Iris pigment epithelial cell (primary cell): ENCODE results near the gene TOMM20L.

ENCODE experiments used
- DNase-seq: peaks from one replicate; pipeline ENCODE4 v3.0.0-alpha.2; 2011; ENCODE audit warnings: low read depth

TOMM20L gene

GRCh38 chr14:58427281-58428117, 31.8 kb downstream of the TOMM20L start, which contains the start of the genes KIAA0586 and TIMM9:
Gene KIAA0586 (plus strand): TSS chr14:58427719. CDS start chr14:58428265, 546 bp downstream.
Gene TIMM9 (minus strand): TSS chr14:58427531. CDS start chr14:58411945, 15,586 bp downstream.
- DNase-seq = peak; percentile 98

GRCh38 chr14:58428118-58428683, 32.5 kb downstream of the TOMM20L start:
- DNase-seq = peak; percentile 68

DNA sequence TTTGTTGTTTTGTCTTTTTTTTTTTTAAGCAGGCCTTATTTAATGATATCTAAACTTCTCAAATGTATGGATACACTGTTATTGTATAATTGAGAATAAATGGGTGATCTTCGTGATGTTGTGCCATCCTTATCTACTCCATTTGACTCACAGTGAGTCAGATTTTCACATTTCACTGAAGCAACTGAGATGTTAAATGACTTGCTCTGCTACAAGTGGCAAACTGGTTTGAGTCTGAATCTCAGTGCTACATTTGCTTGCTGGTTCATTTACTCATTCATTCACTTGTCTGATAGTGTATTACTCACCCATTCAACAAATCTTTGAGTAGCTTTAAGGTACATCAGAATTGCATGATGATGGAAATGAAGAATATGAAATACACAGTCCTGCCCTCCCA, 34.4 kb downstream of the TOMM20L start:
- peak; percentile 81 for DNase-seq

DNA sequence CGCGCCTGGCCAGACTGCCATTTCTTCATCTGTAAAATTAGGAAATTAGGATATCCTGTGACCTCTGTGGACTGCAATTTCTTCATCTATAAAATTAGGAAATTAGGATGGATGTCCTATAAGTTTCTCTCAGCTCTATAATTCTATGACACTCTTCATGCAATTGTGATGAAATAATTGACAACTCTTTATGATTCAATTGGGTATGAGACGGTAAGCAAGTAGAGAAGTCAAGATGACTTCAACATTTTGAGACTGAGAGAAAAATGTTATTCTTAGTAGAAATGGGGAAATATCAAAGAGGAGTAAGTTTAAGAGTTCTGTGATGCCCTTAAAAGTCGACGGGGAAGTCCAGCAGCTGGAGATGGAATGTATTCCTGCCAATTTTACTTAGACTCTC, 43.7 kb downstream of the TOMM20L start:
- no peak for DNase-seq

- DNase-seq = no peak
Measured at GRCh38 chr14:58444627-58445026, 48.9 kb downstream of the TOMM20L start.

DNA sequence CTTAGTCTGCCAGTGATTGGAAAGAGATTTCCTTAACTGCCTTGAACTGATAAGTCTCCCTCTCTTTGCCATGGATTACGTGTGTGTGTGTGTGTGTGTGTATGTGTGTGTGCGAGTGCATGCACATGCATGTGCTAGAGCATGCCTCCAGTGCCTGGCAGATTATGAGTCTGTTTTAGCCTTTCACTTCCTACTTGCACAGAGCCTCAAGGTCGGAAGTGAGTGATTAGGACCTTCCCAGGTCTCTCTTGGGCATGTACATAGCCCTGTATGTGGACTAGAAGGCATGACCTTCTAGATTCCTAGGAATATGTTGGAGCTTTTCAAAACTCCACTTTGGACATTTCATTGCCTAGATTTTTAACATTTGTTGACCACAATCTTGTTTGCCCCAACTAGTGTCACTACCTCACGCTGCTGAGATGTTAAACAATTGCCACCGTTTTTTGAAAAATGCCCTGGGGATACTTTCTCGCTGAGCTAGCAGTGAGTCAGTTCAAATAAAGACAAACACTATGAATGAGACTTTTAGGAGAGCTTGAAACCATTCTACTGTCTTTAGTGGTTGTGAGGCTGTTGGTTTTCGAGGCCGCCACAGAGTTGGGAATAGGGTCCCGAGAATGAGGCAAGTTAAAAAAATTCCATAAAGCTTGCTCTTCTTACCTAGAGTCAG, 60.0 kb downstream of the TOMM20L start:
- DNase-seq = peak; percentile 23
